Stimulated activated CD4-positive, alpha-beta T cell treated with anti-CD3 and anti-CD28 coated beads, Interleukin-1b, Interleukin-23, amount 100 ng/mL, for 4 hours (primary cell): ENCODE results near the gene EPG5.

Experiments used
- DNase-seq, 2 donors: peaks; one replicate each; pipeline ENCODE4 v3.0.0-alpha.2; 2020; ENCODE audit warnings: low read depth in 2 of 2

EPG5 gene

DNA sequence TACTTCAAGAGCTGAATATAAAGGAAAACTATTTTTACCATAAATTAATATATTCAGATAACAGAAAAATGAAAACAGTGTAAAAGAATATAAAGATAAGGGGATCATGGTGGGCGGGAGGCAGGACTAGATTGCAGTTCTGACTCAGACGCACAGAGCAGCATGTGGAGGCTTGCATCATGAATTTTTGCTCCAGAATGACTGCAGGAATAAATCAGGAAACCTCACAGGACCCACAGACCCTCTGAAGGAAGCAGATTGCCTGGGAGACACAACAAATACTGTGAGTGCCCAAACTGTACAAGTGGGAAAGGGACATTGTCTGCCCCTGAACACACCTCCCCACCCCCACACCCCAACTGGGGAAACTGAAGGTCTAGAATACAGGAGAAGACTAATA is 160.9 kb downstream of the EPG5 start:
- no peak for DNase-seq

DNA sequence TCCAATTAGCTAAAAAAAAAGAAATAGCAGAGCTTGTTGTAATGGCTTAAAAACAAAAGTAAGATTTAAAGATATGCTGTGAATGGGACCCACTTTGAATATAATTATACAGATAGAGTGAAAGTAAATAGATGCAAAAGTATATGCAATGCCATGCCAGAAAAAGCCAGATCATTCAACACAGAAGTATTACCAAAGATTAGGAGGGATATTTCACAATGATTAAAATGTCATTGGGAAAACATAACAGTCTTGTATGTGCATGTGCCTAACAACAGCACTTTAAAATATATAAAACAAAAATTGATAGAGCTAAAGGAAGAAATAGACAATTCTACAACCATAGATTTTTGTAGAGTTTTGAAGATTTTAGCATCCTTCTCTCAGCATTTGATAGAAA is 161.6 kb downstream of the EPG5 start:
- no peak for DNase-seq

- no peak for DNase-seq
Measured at GRCh38 chr18:45802814-45803492, 164.2 kb downstream of the EPG5 start.

GRCh38 chr18:45801416-45802004 is 165.6 kb downstream of the EPG5 start:
- DNase-seq, result no peak
